GM18507 (cell line): ENCODE results near the gene CYCS.
"Not testable (repeated sequence)": the region's sequence is repeated elsewhere in the genome, so short reads cannot be mapped to it uniquely, and the experiment has no call there.

Experiments
- DNase-seq: peaks from one replicate; pipeline ENCODE4 v3.0.0; 2011; ENCODE audit warnings: low read depth; ENCODE audit not compliant: insufficient read length; ENCODE audit errors: extremely low spot score
- FAIRE-seq: peaks from 2 replicates; lab custom pipeline; 2011; peaks lifted over from hg19 to GRCh38; lab: Jason Lieb, UNC

Gene CYCS

GRCh38 chr7:25121599-25121998, 3.5 kb downstream of the CYCS start:
- no peak for FAIRE-seq
- DNase-seq: no peak

- DNase-seq (no peak), FAIRE-seq (no peak)
Observed at GRCh38 chr7:25119102-25119501, 6.0 kb downstream of the CYCS start.

- DNase-seq (no peak), FAIRE-seq (no peak)
Observed at GRCh38 chr7:25118048-25118753, 6.9 kb downstream of the CYCS start.

GRCh38 chr7:25117226-25118047, 7.6 kb downstream of the CYCS start:
- FAIRE-seq: peak; percentile 92
- DNase-seq: peak; percentile 40

- DNase-seq (no peak), FAIRE-seq (no peak)
Observed at GRCh38 chr7:25116621-25117020, 8.4 kb downstream of the CYCS start.

GRCh38 chr7:25110514-25110913, 14.5 kb downstream of the CYCS start:
- not testable (repeated sequence) for DNase-seq, FAIRE-seq

GRCh38 chr7:25109276-25109675, 15.8 kb downstream of the CYCS start:
- FAIRE-seq (no peak), DNase-seq (no peak)

- FAIRE-seq (no peak), DNase-seq (no peak)
Observed at GRCh38 chr7:25105911-25106310, 19.1 kb downstream of the CYCS start.

GRCh38 chr7:25103773-25104172, 21.3 kb downstream of the CYCS start:
- FAIRE-seq: no peak
- DNase-seq: no peak

GRCh38 chr7:25101817-25102216, 23.2 kb downstream of the CYCS start:
- FAIRE-seq: no peak
- no peak for DNase-seq

- FAIRE-seq: peak; percentile 92
- peak; percentile 58 for DNase-seq
Observed at GRCh38 chr7:25098096-25099046, 26.7 kb downstream of the CYCS start.

- no peak for FAIRE-seq
- DNase-seq: no peak
Observed at GRCh38 chr7:25095516-25096345, 29.3 kb downstream of the CYCS start.

- peak; percentile 79 for FAIRE-seq
- DNase-seq: peak; percentile 58
Observed at GRCh38 chr7:25093268-25093826, 31.7 kb downstream of the CYCS start.

- no peak for DNase-seq
- no peak for FAIRE-seq
Observed at GRCh38 chr7:25091779-25092178, 33.3 kb downstream of the CYCS start.

- DNase-seq: no peak
- FAIRE-seq: no peak
Observed at GRCh38 chr7:25091176-25091575, 33.9 kb downstream of the CYCS start.

GRCh38 chr7:25090374-25090773, 34.7 kb downstream of the CYCS start:
- DNase-seq: no peak
- no peak for FAIRE-seq

- peak; percentile 42 for DNase-seq
- FAIRE-seq: peak; percentile 92
Observed at GRCh38 chr7:25087855-25088254, 37.2 kb downstream of the CYCS start.

- no peak for DNase-seq
- FAIRE-seq: no peak
Observed at GRCh38 chr7:25084821-25085220, 40.2 kb downstream of the CYCS start.

- FAIRE-seq: no peak
- no peak for DNase-seq
Observed at GRCh38 chr7:25083201-25083600, 41.9 kb downstream of the CYCS start.
